ENCODE data around the gene ANKRD11.

ANKRD11 gene

GRCh38 chr16:89315791-89316581 is 174.4 kb downstream of the ANKRD11 start:
- no peak overlapping the region for H3K4me3 ChIP-seq (replicated peaks in 1 of 2; ENCODE audit: low read depth in 2 of 2, low read length in 2 of 2)
- TF ChIP-seq CTCF (IDR thresholded peaks at IDR 0.05; ENCODE audit: low read depth, low read length), result no peak
- DNase-seq (ENCODE audit: low read depth in 2 of 2), result peak; percentile 75 to 89

GRCh38 chr16:89315271-89315670 is 175.1 kb downstream of the ANKRD11 start:
- no peak for TF ChIP-seq CTCF (IDR thresholded peaks at IDR 0.05; ENCODE audit: low read depth, low read length)
- DNase-seq (ENCODE audit: low read depth in 2 of 2), result no peak
- H3K4me3 ChIP-seq (replicated peaks in 1 of 2; ENCODE audit: low read depth in 2 of 2, low read length in 2 of 2), result no peak overlapping the region

DNA sequence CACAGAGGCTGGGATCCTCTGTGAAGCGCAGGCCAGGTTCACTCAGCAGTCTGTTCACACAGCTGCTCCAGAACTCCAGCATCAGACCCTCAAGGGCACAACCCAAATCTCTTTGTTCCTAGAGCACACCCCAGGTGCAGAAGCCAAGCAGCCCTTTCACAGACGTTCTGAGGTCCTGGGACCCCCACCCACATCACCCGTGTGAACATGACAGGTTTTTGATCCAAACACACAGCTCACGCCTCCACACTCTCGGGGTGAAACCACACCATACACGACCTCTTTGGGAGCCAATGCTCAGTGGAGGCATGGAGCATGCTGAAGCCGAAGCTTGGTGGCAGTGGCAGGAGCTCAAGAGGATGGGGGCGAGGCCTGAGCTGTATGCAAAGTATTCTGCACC is 175.5 kb downstream of the ANKRD11 start:
- TF ChIP-seq CTCF (IDR thresholded peaks at IDR 0.05; ENCODE audit: low read depth, low read length), result no peak
- no peak overlapping the region for H3K4me3 ChIP-seq (replicated peaks in 1 of 2; ENCODE audit: low read depth in 2 of 2, low read length in 2 of 2)
- DNase-seq (ENCODE audit: low read depth in 2 of 2), result no peak

DNA sequence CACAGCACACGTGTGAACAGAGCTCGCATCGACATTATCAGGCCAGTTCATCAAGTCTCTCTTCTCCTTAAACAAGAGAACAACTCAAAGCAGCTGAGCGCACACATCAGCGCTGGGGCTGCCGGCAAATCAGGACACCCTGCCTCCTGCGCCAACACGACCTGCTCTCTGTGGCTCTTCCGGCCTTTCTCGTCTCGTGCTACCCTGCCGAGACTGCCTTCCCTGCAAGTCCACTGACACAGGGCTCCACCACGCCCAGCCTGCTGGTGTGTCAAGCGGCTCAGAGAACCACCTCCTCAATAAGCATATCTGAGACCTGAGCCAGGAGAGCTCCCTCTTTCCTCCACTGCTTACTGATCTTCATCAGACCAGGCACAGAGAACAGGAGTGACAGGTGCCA is 176.0 kb downstream of the ANKRD11 start:
- no peak for DNase-seq (ENCODE audit: low read depth in 2 of 2)
- no peak for TF ChIP-seq CTCF (IDR thresholded peaks at IDR 0.05; ENCODE audit: low read depth, low read length)
- no peak overlapping the region for H3K4me3 ChIP-seq (replicated peaks in 1 of 2; ENCODE audit: low read depth in 2 of 2, low read length in 2 of 2)

GRCh38 chr16:89313583-89313982 is 176.8 kb downstream of the ANKRD11 start:
- no peak overlapping the region for H3K4me3 ChIP-seq (replicated peaks in 1 of 2; ENCODE audit: low read depth in 2 of 2, low read length in 2 of 2)
- DNase-seq (ENCODE audit: low read depth in 2 of 2), result no peak
- no peak for TF ChIP-seq CTCF (IDR thresholded peaks at IDR 0.05; ENCODE audit: low read depth, low read length)

DNA sequence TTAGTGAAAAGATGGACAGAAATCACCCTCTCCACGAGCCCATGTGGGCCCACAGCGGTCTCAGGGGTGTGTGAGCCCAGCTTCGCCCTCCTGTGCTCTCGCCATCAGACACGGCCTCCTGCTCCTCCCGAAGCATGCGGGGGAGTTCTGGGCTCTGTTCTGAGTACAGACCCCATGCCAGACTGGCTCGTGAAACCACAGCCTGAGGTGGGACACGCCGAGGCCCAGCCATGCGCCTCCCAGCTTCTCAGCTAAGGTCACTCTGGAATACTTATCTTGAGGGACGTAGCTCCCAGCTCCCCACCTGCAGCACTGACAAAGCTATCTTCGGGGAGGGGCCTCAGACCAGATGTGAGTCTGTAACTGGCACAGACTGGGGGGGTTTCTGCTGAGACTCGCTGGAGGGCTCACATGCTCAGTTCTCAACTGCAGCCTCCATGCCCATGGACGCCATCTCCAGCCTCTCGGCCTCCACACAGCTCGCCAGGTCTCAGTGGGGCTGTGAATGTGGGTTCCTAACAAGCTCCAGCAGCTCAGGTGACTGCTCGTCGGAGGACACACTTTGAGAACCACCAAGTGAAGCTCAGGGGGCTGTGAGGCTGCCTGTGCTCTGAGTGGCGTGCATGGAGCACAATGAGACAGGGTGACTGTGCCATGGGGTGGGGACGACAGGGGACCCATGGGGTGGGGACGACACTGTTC is 177.6 kb downstream of the ANKRD11 start:
- no peak for DNase-seq (ENCODE audit: low read depth in 2 of 2)
- H3K4me3 ChIP-seq (replicated peaks in 1 of 2; ENCODE audit: low read depth in 2 of 2, low read length in 2 of 2), result no peak overlapping the region
- TF ChIP-seq CTCF (IDR thresholded peaks at IDR 0.05; ENCODE audit: low read depth, low read length), result no peak

Data from cardiac fibroblast (primary cell).